ENCODE results near the gene CSNK1G1. TPM values are rescaled to one million over a fixed set of nuclear protein-coding genes. Genes with fewer than 3 reads are reported as not detected.
"Not testable (repeated sequence)": the region's sequence is repeated elsewhere in the genome, so short reads cannot be mapped to it uniquely, and the experiment has no call there.

Gene CSNK1G1
- polyA plus RNA-seq, 1 of the 3 experiments (the other 2 are of a cell fraction), result 10.2 TPM

GRCh38 chr15:64121614-64122013 lies 234.4 kb downstream of the CSNK1G1 start:
- Histone ChIP-seq H3K27ac (ENCODE audit: low read depth in 2 of 2, low read length in 1 of 2) (no peak overlapping the region), H3K4me2 (no peak overlapping the region), H3K27me3 (ENCODE audit: insufficient read depth) (no peaks in the 10 kb centered on the region), H3K4me3 (ENCODE audit: low read depth in 2 of 2, low read length in 1 of 2) (no peak overlapping the region), H3K9me2 (no peaks in the 10 kb centered on the region), H3K9me3 (no peaks in the 10 kb centered on the region), H3K9ac (no peak overlapping the region), H3K36me3 (replicated peaks in 1 of 2; ENCODE audit: control insufficient read depth in 1 of 2, insufficient read depth in 2 of 2, low read length in 1 of 2) (peaks cover 63 to 76% of the 10 kb centered on the region in 2 experiments), H3K79me2 (ENCODE audit: insufficient read depth) (no peaks in the 10 kb centered on the region), H4K20me1 (ENCODE audit: insufficient read depth) (no peaks in the 10 kb centered on the region), H3K4me1 (ENCODE audit: control insufficient read depth in 1 of 2, insufficient read depth in 2 of 2, low read depth in 1 of 2, low read length in 1 of 2) (no peaks in the 10 kb centered on the region), H3F3A (replicated peaks; ENCODE audit: insufficient read depth) (no peaks in the 10 kb centered on the region), H2AFZ (ENCODE audit: low read depth) (no peak overlapping the region)
- ChIA-PET POLR2A (no interaction called here), CTCF (interaction anchor here (2.1 kb wide), 1 partner anchor 32 kb away, joined by 9 read pairs; no protein-coding TSS in a partner anchor)
- 96% methylated on average over 4 of the region's 4 CpGs for WGBS (ENCODE audit: low lambda C conversion rate)
- DNase-seq, result no peak
- no peak for TF ChIP-seq ZBTB33 (IDR thresholded peaks at IDR 0.05; ENCODE audit: borderline replicate concordance, low read depth)
- TF ChIP-seq, protein P1, sequence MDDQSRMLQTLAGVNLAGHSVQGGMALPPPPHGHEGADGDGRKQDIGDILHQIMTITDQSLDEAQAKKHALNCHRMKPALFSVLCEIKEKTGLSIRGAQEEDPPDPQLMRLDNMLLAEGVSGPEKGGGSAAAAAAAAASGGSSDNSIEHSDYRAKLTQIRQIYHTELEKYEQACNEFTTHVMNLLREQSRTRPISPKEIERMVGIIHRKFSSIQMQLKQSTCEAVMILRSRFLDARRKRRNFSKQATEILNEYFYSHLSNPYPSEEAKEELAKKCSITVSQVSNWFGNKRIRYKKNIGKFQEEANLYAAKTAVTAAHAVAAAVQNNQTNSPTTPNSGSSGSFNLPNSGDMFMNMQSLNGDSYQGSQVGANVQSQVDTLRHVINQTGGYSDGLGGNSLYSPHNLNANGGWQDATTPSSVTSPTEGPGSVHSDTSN (IDR thresholded peaks at IDR 0.05), result no peak
- TF ChIP-seq RCOR1 (IDR thresholded peaks at IDR 0.05; ENCODE audit: low read length), result no peak

DNA sequence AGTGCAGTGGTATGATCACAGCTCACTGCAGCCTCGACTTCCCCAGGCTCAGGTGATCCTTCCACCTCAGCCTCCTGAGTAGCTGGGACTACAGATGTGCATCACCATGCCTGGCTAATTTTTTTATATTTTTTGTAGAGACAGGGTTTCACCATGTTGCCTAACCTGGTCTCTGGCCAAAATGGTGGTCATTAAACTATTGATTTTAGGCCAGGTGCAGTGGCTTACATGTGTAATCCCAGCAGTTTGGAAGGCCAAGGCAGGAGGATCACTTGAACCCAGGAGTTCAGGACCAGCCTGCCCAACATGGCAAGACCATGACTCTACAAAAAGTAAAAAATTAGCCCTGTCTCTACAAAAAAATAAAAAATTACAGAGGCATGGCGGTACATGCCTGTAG lies 235.7 kb downstream of the CSNK1G1 start:
- POLR2A ChIA-PET; DNase-seq; H3K27me3 ChIP-seq (ENCODE audit: insufficient read depth); H3K9ac ChIP-seq; H3K9me2 ChIP-seq; H2AFZ ChIP-seq (ENCODE audit: low read depth); H3K4me3 ChIP-seq (ENCODE audit: low read depth in 2 of 2, low read length in 1 of 2); H3K27ac ChIP-seq (ENCODE audit: low read depth in 2 of 2, low read length in 1 of 2); H4K20me1 ChIP-seq (ENCODE audit: insufficient read depth); H3K4me2 ChIP-seq; H3F3A ChIP-seq (replicated peaks; ENCODE audit: insufficient read depth); H3K79me2 ChIP-seq (ENCODE audit: insufficient read depth); H3K4me1 ChIP-seq (ENCODE audit: control insufficient read depth in 1 of 2, insufficient read depth in 2 of 2, low read depth in 1 of 2, low read length in 1 of 2); H3K9me3 ChIP-seq: not testable (repeated sequence)
- peaks cover 67 to 76% of the 10 kb centered on the region in 2 experiments for H3K36me3 ChIP-seq (replicated peaks in 1 of 2; ENCODE audit: control insufficient read depth in 1 of 2, insufficient read depth in 2 of 2, low read length in 1 of 2)
- 100% methylated on average over 2 of the region's 2 CpGs for WGBS (ENCODE audit: low lambda C conversion rate)
- CTCF ChIA-PET, result interaction anchor here (1.5 kb wide), 1 partner anchor 33 kb away, joined by 5 read pairs; no protein-coding TSS in a partner anchor

DNA sequence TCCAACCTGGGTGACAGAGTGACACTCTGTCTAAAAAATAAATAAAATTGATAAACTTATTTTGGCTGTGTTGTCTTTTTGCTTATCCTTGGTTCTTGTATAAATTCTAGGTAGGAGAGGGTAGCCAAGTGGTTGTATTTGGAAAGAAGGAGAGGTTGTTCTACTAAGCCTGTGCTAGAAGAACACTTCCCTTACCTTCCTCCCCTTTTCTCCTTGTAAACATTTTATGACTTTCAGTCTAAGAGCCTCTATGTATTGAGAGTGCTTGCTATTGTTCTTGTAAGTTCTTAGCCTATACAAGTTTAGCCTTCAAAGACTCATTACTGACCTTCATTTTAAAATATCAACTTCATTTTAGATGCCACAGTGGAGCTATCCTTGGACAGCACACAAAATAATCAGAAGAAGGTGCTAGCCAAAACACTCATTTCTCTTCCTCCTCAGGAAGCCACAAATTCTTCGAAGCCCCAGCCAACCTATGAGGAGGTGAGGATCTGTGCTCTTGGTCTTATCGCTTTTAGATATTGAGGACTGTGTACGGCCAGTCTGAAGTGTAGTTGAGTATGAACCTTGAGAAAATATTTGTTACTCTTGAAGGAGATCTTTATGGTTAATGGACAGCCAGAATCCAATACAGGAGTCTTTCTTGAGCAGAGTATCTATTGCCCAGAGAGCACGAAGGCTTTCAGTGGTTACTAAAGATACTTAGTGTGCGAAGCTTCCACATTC lies 238.1 kb downstream of the CSNK1G1 start:
- POLR2A ChIA-PET, result no interaction called here
- Histone ChIP-seq H3K27me3 (ENCODE audit: insufficient read depth) (no peaks in the 10 kb centered on the region), H3K36me3 (replicated peaks in 1 of 2; ENCODE audit: control insufficient read depth in 1 of 2, insufficient read depth in 2 of 2, low read length in 1 of 2) (peaks cover 77 to 87% of the 10 kb centered on the region in 2 experiments)
- no peak for TF ChIP-seq JUND (IDR thresholded peaks at IDR 0.05)
- TF ChIP-seq FOXM1 (IDR thresholded peaks at IDR 0.05; ENCODE audit: low read depth), result no peak
- TF ChIP-seq MEF2A (IDR thresholded peaks at IDR 0.05; ENCODE audit: borderline replicate concordance, low read depth), result no peak
- TF ChIP-seq SMC3 (IDR thresholded peaks at IDR 0.05; ENCODE audit: low read depth, low read length), result no peak
- TF ChIP-seq, protein P2, sequence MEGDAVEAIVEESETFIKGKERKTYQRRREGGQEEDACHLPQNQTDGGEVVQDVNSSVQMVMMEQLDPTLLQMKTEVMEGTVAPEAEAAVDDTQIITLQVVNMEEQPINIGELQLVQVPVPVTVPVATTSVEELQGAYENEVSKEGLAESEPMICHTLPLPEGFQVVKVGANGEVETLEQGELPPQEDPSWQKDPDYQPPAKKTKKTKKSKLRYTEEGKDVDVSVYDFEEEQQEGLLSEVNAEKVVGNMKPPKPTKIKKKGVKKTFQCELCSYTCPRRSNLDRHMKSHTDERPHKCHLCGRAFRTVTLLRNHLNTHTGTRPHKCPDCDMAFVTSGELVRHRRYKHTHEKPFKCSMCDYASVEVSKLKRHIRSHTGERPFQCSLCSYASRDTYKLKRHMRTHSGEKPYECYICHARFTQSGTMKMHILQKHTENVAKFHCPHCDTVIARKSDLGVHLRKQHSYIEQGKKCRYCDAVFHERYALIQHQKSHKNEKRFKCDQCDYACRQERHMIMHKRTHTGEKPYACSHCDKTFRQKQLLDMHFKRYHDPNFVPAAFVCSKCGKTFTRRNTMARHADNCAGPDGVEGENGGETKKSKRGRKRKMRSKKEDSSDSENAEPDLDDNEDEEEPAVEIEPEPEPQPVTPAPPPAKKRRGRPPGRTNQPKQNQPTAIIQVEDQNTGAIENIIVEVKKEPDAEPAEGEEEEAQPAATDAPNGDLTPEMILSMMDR (IDR thresholded peaks at IDR 0.05), result no peak
- TF ChIP-seq FOSL2 (IDR thresholded peaks at IDR 0.05; ENCODE audit: borderline replicate concordance, low read depth), result no peak
- no peak for TF ChIP-seq MAX (IDR thresholded peaks at IDR 0.05; ENCODE audit: low read depth)
- no peak for TF ChIP-seq TEAD4 (IDR thresholded peaks at IDR 0.05; ENCODE audit: borderline replicate concordance, insufficient read depth)
- TF ChIP-seq NFIC (IDR thresholded peaks at IDR 0.05; ENCODE audit: borderline replicate concordance), result no peak
- TF ChIP-seq GATA2 (CRISPR knock-in tag; IDR thresholded peaks at IDR 0.05), result no peak
- TF ChIP-seq TAF1 (IDR thresholded peaks at IDR 0.05; ENCODE audit: borderline replicate concordance, low read depth, low read length), result no peak
- no peak for TF ChIP-seq RCOR1 (IDR thresholded peaks at IDR 0.05; ENCODE audit: low read length)
- no peak for TF ChIP-seq CHD2 (IDR thresholded peaks at IDR 0.05; ENCODE audit: low read length, partially characterized antibody)
- TF ChIP-seq MXI1 (IDR thresholded peaks at IDR 0.05; ENCODE audit: low read depth, low read length), result no peak

More for the DNA sequence above, 238.1 kb downstream of the CSNK1G1 start:
- no peaks in the 10 kb centered on the region for H3F3A ChIP-seq (replicated peaks; ENCODE audit: insufficient read depth)
- H2AFZ ChIP-seq (ENCODE audit: low read depth), result no peak overlapping the region
- no peaks in the 10 kb centered on the region for H3K9me3 ChIP-seq
- no peaks in the 10 kb centered on the region for H4K20me1 ChIP-seq (ENCODE audit: insufficient read depth)
- WGBS (ENCODE audit: low lambda C conversion rate), result 97% methylated on average over 5 of the region's 5 CpGs
- H3K9ac ChIP-seq, result no peak overlapping the region
- H3K79me2 ChIP-seq (ENCODE audit: insufficient read depth), result peaks cover 4% of the 10 kb centered on the region; the same call in 1 of the 2 replicates
- H3K9me2 ChIP-seq, result no peaks in the 10 kb centered on the region
- CTCF ChIA-PET, result interaction anchor here (1.2 to 1.4 kb wide), 2 partner anchors 28 to 35 kb away, joined by 3 to 4 read pairs; no protein-coding TSS in a partner anchor
- no peaks in the 10 kb centered on the region for H3K4me1 ChIP-seq (ENCODE audit: control insufficient read depth in 1 of 2, insufficient read depth in 2 of 2, low read depth in 1 of 2, low read length in 1 of 2)
- H3K4me3 ChIP-seq (ENCODE audit: low read depth in 2 of 2, low read length in 1 of 2), result no peak overlapping the region
- DNase-seq, result no peak
- H3K27ac ChIP-seq (ENCODE audit: low read depth in 2 of 2, low read length in 1 of 2), result no peak overlapping the region
- H3K4me2 ChIP-seq, result no peak overlapping the region

All from SK-N-SH (cell line).